G401.6 (cell line): Measurements from ENCODE around the gene DCLK1.
"Not testable (repeated sequence)": the region's sequence is repeated elsewhere in the genome, so short reads cannot be mapped to it uniquely, and the experiment has no call there.

Experiments used
- FAIRE-seq: peaks from 2 replicates; lab custom pipeline; 2012; peaks lifted over from hg19 to GRCh38; lab: Jason Lieb, UNC

DCLK1 gene

GRCh38 chr13:36130552-36131221 is 495 bp downstream of the DCLK1 start:
- FAIRE-seq = no peak

GRCh38 chr13:36130193-36130551 is 1.0 kb downstream of the DCLK1 start:
- no peak for FAIRE-seq

GRCh38 chr13:36129539-36129938 is 1.6 kb downstream of the DCLK1 start:
- no peak for FAIRE-seq

DNA sequence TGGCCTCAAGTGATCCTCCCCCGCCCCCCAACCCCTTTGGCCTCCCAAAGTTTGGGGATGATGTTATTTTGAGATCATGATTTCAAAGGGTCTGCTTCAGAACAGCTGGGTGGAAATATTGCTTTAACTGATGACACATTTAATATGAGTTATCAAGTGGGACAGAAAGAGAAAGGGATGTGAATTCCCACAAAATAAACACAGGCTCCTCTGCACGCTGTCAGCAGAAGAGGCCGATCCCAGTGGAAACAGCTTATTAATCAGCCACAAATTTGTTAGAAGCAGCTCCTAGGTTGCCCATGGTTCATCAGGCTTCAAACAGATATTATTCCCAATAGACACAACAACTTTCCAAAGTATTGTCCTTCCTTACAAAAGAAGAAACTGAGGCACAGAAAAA is 4.7 kb downstream of the DCLK1 start:
- no peak for FAIRE-seq

- no peak for FAIRE-seq
Observed at GRCh38 chr13:36125841-36126240, 5.3 kb downstream of the DCLK1 start.

DNA sequence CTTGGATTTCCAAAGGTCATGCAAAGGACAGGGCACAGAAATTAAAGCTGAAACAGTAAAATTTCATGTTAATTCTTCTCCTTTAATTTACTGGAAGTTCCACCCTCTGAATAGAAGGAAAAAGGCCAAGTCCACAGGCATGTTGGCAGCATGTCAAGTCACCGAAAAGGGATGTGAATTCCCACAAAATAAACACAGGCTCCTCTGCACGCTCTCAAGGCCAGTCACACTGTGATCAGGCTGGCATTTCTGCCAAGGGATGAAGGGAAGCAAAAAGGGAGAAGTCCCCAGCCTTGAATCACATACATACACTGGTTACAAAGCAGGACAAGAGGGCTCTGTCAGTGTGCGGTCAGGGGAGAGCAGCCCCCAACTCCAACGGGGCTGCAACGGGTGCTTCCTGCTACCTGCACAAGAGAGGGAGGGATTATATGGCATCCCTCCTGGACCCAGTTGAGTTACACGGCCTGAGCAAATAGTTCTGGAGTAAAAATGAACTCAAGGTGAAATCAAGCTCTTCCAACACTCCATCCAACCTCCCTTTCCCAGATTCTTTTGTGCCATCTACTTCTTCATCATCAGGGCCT is 6.9 kb downstream of the DCLK1 start:
- no peak for FAIRE-seq

DNA sequence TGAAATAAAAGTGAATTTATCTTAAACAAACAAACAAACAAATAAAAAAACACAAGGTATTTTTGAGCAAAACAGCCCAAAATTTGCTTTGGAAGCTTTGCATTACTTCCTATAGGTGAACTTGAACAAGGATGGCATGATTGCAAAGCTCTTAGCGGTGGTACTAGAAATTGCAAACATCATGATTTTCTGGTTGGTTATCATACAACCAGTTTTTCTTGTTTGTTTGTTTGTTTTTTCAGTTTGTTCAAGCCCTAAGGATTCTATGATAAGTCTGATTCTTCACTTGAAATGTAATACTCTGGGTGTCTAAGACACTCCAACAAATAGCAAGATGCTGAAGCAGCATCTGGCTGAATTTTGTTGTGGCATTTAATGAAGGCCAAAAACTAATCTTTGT is 15.9 kb downstream of the DCLK1 start:
- no peak for FAIRE-seq

DNA sequence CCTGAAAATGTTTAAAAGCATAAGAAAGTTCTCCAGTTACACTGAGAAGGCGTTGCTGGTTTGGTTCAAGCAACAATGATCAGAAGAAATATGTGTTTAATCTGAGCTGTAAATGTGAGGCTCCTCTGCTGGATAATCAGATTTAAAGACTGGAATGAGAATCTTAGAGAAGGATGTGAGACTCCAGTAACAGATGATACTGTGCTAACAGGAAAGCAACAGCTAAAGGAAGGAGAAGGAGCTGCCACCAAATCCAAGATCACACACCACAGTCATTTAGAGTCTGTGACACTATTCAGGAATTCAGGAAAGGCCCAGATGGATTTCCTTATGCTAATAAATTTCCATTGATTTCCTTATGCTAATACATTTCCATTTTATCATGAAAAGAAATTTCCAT is 16.9 kb downstream of the DCLK1 start:
- no peak for FAIRE-seq

DNA sequence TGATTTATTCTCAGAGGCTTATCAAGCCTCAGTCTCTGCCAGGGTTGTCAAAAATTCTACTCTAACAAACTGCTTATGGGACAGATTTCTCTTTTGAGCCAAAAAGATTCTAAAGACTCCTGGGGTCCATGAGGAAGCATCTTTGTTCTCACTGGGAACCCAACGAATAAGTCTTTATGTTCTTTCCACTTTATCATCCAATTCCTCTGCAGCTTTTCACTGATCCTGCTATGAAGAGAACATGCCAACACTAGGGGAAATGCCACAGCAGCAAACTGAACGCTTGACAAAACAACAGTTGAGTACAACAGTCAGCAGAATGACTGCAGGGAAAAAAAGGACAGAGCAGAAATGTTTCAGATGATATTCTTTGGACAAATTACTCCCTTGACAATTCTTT is 22.2 kb downstream of the DCLK1 start:
- FAIRE-seq = no peak

GRCh38 chr13:36108342-36108741 is 22.8 kb downstream of the DCLK1 start:
- FAIRE-seq = no peak

DNA sequence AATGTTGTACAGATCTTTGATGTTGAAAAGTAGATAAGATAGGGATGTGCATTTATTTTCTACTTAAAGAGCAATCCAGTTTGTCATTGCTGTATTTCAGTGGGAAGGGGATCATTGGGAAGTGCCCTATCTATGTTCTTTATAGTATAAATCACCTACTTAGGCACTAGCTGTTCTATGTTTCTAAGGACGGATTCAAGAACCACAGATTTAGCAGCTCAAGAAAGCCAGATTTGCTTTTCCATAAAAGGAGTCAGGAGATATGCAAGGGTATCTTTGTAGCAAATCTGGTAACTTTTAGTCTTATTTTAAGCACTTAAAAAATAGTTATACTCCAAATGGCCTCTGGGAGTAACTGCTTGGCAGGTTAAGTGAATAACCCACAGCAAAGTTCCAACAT is 23.7 kb downstream of the DCLK1 start:
- no peak for FAIRE-seq

GRCh38 chr13:36105726-36106125 is 25.5 kb downstream of the DCLK1 start:
- no peak for FAIRE-seq

- FAIRE-seq = no peak
Observed at GRCh38 chr13:36102721-36103120, 28.5 kb downstream of the DCLK1 start.

GRCh38 chr13:36101907-36102306 is 29.3 kb downstream of the DCLK1 start:
- not testable (repeated sequence) for FAIRE-seq

- FAIRE-seq = no peak
Observed at GRCh38 chr13:36101157-36101556, 30.0 kb downstream of the DCLK1 start.

- no peak for FAIRE-seq
Observed at GRCh38 chr13:36098080-36098479, 33.1 kb downstream of the DCLK1 start.

GRCh38 chr13:36096461-36097416 is 34.4 kb downstream of the DCLK1 start:
- no peak for FAIRE-seq

DNA sequence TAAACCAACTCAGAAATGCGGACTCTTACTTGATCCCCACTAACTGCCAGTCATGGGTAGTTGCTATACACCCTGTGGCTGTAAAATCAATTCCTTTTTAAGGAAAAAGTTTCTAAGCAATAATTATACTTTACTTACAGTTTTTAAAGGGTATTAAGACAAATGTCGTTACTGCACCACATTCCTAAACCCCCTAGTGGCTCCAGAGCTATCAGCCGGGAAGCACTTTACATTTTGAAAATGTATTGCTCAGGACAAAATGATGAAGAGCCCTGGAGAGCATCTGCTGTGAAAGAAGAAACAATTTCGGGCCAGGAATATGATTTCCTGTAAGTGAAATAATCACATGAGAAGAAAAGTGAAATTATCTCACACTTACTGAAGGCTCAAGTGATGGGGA is 36.7 kb downstream of the DCLK1 start:
- no peak for FAIRE-seq

GRCh38 chr13:36090592-36090991 is 40.6 kb downstream of the DCLK1 start:
- FAIRE-seq = no peak

GRCh38 chr13:36089130-36089647 is 42.0 kb downstream of the DCLK1 start:
- no peak for FAIRE-seq

DNA sequence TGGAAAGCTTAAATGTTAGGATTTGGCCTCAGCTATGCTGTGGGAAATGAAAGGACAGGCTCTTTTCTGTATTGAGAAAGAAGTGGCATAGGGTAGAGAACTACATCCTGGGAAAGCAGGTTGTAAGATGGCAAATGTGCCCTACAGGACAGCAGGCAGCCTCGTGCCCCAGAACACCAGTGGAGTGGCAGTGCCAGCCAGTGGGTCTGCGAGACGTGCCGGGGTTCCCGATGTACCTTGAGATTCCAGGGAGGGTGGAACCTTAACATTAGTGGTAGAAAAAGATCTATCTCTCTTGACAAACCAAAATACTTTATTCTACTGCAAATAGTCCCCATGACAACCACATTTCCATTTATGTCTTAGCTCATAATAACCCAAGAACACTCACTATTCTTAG is 42.7 kb downstream of the DCLK1 start:
- FAIRE-seq = no peak

DNA sequence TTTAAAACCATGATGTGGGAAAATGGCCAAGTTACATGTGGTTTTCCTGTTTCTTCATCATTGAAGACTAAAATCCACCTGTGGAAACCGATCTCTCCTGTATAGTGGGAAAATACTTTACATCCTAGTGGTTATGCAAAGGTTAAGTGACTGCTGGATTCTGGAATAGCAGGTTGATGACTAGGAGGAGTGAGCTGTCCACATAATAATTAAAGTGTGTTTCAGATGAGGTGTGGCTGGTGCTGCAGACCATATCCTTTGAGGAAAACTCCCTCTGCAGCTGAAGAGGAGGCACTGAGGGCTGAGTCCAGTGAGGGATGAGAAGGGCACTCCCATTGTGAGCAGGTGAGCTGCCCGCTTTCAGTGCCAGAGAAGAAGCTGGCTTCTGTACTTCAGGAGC is 43.2 kb downstream of the DCLK1 start:
- FAIRE-seq = no peak

- no peak for FAIRE-seq
Observed at GRCh38 chr13:36086117-36086516, 45.1 kb downstream of the DCLK1 start.
